GM13976 (cell line): ENCODE data around the gene BZW1.

Experiments used
- DNase-seq: peaks from one replicate; pipeline ENCODE4 v3.0.0; 2012; ENCODE audit warnings: low spot score
- in situ Hi-C: fragments of 300-500 bp; cut with MboI; formaldehyde crosslinking; loops from one replicate; pipeline ENCODE4 v1.12.0; 2022; ENCODE audit warnings: low sequenced_read_pairs, mixed read lengths, inconsistent platforms; ENCODE audit not compliant: unreplicated experiment
- TF ChIP-seq, protein P1 (sequence below): IDR thresholded peaks from 2 replicates; pipeline ENCODE4 v1.5.1; 2012; ENCODE audit warnings: borderline replicate concordance, mild to moderate bottlenecking; ENCODE audit not compliant: insufficient read depth; ENCODE audit errors: extremely low read depth, missing control alignments, control extremely low read depth

BZW1 gene

DNA sequence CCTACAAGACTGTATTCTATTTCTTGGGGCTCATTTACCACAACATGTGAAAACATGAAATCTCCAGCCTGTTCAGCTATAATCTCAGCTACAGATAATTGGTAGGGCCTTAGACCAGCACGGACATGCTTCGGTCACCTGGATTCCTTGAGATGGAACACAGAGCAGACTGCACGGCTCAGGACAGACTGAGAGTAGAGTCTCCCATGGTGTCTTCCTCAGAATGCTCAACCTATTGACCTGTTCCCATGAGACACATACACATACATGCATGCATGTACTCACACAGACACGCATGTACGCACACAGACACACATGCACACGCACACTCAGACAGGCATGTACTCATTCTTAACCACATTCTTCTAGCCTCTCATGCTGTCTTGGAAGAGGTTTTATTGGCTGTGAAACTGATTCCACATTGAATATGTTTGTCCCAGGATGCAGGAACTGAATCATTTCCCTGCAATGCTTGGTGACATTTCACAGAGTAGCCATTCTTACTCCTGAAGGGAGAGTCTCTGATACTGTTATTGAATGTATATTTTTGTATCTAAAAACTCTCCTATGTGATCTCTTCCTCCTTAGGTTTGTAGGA is 23.5 kb upstream of the BZW1 start:
- no peak for DNase-seq
- TF ChIP-seq, protein P1, sequence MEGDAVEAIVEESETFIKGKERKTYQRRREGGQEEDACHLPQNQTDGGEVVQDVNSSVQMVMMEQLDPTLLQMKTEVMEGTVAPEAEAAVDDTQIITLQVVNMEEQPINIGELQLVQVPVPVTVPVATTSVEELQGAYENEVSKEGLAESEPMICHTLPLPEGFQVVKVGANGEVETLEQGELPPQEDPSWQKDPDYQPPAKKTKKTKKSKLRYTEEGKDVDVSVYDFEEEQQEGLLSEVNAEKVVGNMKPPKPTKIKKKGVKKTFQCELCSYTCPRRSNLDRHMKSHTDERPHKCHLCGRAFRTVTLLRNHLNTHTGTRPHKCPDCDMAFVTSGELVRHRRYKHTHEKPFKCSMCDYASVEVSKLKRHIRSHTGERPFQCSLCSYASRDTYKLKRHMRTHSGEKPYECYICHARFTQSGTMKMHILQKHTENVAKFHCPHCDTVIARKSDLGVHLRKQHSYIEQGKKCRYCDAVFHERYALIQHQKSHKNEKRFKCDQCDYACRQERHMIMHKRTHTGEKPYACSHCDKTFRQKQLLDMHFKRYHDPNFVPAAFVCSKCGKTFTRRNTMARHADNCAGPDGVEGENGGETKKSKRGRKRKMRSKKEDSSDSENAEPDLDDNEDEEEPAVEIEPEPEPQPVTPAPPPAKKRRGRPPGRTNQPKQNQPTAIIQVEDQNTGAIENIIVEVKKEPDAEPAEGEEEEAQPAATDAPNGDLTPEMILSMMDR: no peak
- in situ Hi-C loops: no loop called here

DNA sequence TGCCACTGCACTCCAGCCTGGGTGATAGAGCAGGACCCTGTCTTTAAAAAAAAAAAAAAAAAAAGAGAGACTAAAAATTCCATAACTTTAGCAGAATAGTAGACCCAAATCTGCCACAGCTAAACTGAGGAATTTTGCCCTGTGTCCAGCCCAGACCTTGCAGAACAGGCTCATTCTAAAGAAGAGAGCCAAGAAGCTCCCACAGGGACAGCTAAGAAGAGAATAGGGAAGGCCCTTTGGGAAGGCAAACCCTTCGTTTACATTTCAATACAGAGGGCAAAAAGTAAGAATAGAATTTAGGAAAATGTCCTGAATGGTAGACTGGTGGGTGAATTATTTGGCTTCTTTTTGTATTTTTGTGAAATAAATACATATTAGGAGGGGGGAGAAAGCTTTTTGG is 21.5 kb upstream of the BZW1 start:
- TF ChIP-seq, protein P1: no peak
- in situ Hi-C loops: no loop called here
- DNase-seq: no peak

DNA sequence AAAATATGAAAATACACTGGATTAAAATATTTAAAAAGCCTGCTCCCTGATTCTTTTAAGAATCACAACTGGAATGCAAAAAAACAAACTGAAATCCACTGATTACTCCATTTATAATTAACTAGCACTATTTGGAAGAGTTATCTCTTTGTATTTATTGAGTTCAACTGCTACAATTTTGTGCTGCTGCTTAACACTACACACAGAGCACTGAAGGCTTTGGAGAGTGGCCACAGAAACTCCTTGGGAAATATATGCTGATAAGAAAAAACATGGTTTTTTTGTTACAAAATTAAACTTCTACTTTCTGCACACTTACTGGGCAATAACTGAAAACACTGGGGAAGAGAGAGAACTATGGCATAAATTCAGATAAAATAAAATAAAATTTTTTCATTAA is 19.8 kb upstream of the BZW1 start:
- in situ Hi-C loops: no loop called here
- TF ChIP-seq, protein P1: no peak
- DNase-seq: no peak

DNA sequence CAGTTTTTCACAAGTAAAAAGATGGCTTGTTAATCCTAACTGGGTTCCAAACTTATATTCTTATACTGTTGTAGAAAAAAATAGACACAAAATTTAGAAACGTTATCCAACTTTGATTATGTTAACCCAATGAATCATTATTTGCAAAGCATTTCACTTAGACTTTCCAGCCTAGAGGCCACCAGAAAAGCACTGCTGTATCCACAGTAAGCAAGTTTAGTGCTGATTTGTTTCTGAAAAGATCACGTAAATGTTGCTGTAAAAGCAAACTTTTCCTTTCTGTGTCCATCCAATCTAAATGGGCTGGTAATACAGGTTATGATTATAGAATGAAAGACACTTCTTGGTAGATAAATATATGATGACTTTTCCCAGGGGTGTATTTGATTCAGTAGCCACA is 17.6 kb upstream of the BZW1 start:
- DNase-seq: no peak
- TF ChIP-seq, protein P1: no peak
- in situ Hi-C loops: no loop called here

DNA sequence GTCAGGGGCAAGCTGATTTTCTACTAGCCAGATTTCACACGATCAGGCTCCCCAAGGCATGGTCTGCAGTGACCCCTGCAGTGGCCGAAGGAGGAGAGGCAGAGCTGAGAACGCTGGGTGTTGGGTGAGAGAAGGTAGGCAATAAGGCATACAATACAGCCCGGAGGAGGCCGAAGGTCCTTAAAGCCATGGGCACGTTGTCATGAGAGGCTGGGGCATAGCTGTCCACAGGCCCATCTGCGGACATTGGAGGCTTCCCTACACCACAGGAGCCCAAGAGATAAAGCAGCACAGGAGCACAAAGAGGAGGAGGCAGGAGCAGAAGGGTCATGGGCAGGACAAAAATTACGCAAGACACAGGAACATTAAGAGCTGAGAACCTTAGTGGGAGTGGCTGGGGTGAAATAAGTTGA is 16.7 kb upstream of the BZW1 start:
- no peak for DNase-seq
- in situ Hi-C loops: no loop called here
- TF ChIP-seq, protein P1: no peak

DNA sequence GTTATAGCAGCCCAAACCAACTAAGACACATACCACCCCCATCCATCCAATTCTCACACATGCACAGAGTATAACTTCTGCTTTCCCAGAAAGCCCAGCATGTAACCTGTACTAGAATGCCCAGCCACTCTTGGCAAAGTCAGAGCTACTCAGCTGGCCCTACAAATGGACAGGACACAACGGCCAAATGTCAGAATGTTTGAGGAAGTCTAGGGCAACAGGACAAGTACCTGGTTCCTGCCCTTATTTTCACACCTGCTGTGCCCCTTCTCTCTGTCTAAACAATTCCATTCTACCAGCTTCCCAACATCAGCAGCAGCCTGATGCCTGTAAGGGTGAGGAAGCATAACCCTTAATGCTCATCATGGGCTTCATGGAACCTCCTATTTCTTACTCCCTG is 15.1 kb upstream of the BZW1 start:
- no peak for DNase-seq
- TF ChIP-seq, protein P1: no peak
- in situ Hi-C loops: no loop called here
